Natural killer cell (primary cell): Measurements from ENCODE around the gene HMGCL. TPM values are rescaled to one million over a fixed set of nuclear protein-coding genes. Genes with fewer than 3 reads are reported as not detected.
"Not testable (repeated sequence)": the region's sequence is repeated elsewhere in the genome, so short reads cannot be mapped to it uniquely, and the experiment has no call there.

Experiments used
- ATAC-seq, 3 donors: fragments of 150-1000 bp in 2 of 3; fragments of 200-7000 bp in 1 of 3; cut with Tn5 transposase; 1 replicate in 1 of 3; 2 replicates in 2 of 3; pipeline ENCODE4 v1.10.0; 2021; ENCODE audit warnings: mild to moderate bottlenecking in 2 of 3, moderate library complexity in 2 of 3
- DNase-seq, 2 donors: peaks; one replicate each; pipeline versions ENCODE4 v3.0.0 to v3.0.0-alpha.2; 2013 to 2021; ENCODE audit warnings: mixed read lengths in 1 of 2
- H3K27ac ChIP-seq: one replicate; pipeline ENCODE4 v1.5.1; 2013; ENCODE audit warnings: mild to moderate bottlenecking, low read length
- H3K27me3 ChIP-seq: one replicate; pipeline ENCODE4 v1.6.1; 2013; ENCODE audit warnings: low read length; ENCODE audit not compliant: control insufficient read depth, insufficient read depth
- H3K36me3 ChIP-seq: one replicate; pipeline ENCODE4 v1.6.1; 2013; ENCODE audit warnings: low read length; ENCODE audit not compliant: control insufficient read depth, insufficient read depth
- H3K4me1 ChIP-seq: one replicate; pipeline ENCODE4 v1.6.1; 2013; ENCODE audit warnings: low read length; ENCODE audit not compliant: control insufficient read depth, insufficient read depth
- H3K4me3 ChIP-seq: one replicate; pipeline ENCODE4 v1.5.1; 2013; ENCODE audit warnings: low read length
- H3K9me3 ChIP-seq: one replicate; pipeline ENCODE4 v1.6.1; 2013; ENCODE audit warnings: low read length; ENCODE audit not compliant: control insufficient read depth, insufficient read depth
- H3K27ac Mint-ChIP-seq, 2 donors: one replicate each; pipeline ENCODE4 v1.8.0; 2022; ENCODE audit warnings: mild to moderate bottlenecking in 2 of 2, mixed read lengths in 2 of 2, moderate library complexity in 1 of 2
- H3K27me3 Mint-ChIP-seq, 2 donors: one replicate each; pipeline ENCODE4 v1.8.0; 2022; ENCODE audit warnings: low read depth in 2 of 2, mixed read lengths in 2 of 2
- H3K36me3 Mint-ChIP-seq: one replicate; pipeline ENCODE4 v1.8.0; 2022; ENCODE audit warnings: mixed read lengths
- H3K4me1 Mint-ChIP-seq, 2 donors: one replicate each; pipeline ENCODE4 v1.8.0; 2022; ENCODE audit warnings: mixed read lengths in 2 of 2
- H3K4me3 Mint-ChIP-seq: one replicate; pipeline ENCODE4 v1.8.0; 2022; ENCODE audit warnings: mild to moderate bottlenecking, moderate library complexity, mixed read lengths
- H3K9me3 Mint-ChIP-seq, 2 donors: one replicate each; pipeline ENCODE4 v1.8.0; 2022; ENCODE audit warnings: mixed read lengths in 2 of 2
- CTCF ChIP-seq: fragments of 200-600 bp; IDR thresholded peaks from one replicate; pipeline ENCODE4 v1.8.0; 2022; ENCODE audit warnings: antibody characterized with exemption
- WGBS: methylation state at CpG from one replicate; pipeline ENCODE4 v1.1.7; 2013; ENCODE audit warnings: missing lambda C conversion rate; ENCODE audit not compliant: insufficient coverage; 5-methylcytosine and 5-hydroxymethylcytosine counted together
- intact Hi-C: fragments of 100-400 bp; cut with micrococcal nuclease; formaldehyde crosslinking; loops from one replicate; pipeline ENCODE4 v1.14.2; 2022
- total RNA-seq, 4 donors: library from RNA; stranded (reverse); fragments of 120-200 nt in 1 of 4; gene quantifications; one replicate each; pipeline versions ENCODE4 v1.2.3 to v1.2.4, GENCODE V29; 2013 to 2022

Gene HMGCL
- total RNA-seq, 3 donors from 2014 or later (not counting 1 experiment from before 2014, with no cell fraction given), result 16.8 to 26.9 (median 17.0) TPM

GRCh38 chr1:23804183-23804835 is 20.9 kb downstream of the HMGCL start:
- Mint-ChIP-seq H3K9me3 (no peaks in the 10 kb centered on the region), H3K27ac (no peak overlapping the region), H3K36me3 (no peaks in the 10 kb centered on the region), H3K4me1 (peaks cover 8 to 23% of the 10 kb centered on the region in 2 donors), H3K4me3 (peak overlapping the region; percentile 10), H3K27me3 (no peaks in the 10 kb centered on the region)
- TF ChIP-seq CTCF, result no peak
- H3K27me3 ChIP-seq, result no peaks in the 10 kb centered on the region
- intact Hi-C loops, result no loop called here
- no peak overlapping the region for H3K4me3 ChIP-seq
- H3K27ac ChIP-seq, result no peak overlapping the region
- peaks cover 19% of the 10 kb centered on the region for H3K4me1 ChIP-seq
- ATAC-seq, result no peak
- 82% methylated on average over 7 of the region's 7 CpGs for WGBS
- peaks cover 7% of the 10 kb centered on the region for H3K36me3 ChIP-seq
- DNase-seq, result no peak
- no peaks in the 10 kb centered on the region for H3K9me3 ChIP-seq

- peaks cover 14 to 29% of the 10 kb centered on the region in 2 donors for H3K4me1 Mint-ChIP-seq
- no peak overlapping the region for H3K27ac Mint-ChIP-seq
- ATAC-seq (no peak), DNase-seq (no peak)
- no peaks in the 10 kb centered on the region for H3K9me3 Mint-ChIP-seq
- no peak for TF ChIP-seq CTCF
- Histone ChIP-seq H3K4me3 (no peak overlapping the region), H3K27me3 (no peaks in the 10 kb centered on the region), H3K27ac (no peak overlapping the region), H3K4me1 (peaks cover 25% of the 10 kb centered on the region), H3K36me3 (peaks cover 7% of the 10 kb centered on the region), H3K9me3 (no peaks in the 10 kb centered on the region)
- intact Hi-C loops, result no loop called here
- H3K36me3 Mint-ChIP-seq, result no peaks in the 10 kb centered on the region
- peak overlapping the region; percentile 28 for H3K4me3 Mint-ChIP-seq
- WGBS, result 95% methylated on average over 5 of the region's 5 CpGs
- no peaks in the 10 kb centered on the region for H3K27me3 Mint-ChIP-seq
Measured at GRCh38 chr1:23803674-23804073, 21.6 kb downstream of the HMGCL start.

GRCh38 chr1:23802809-23803342 is 22.4 kb downstream of the HMGCL start:
- H3K27me3 Mint-ChIP-seq, ATAC-seq, H3K9me3 ChIP-seq, H3K36me3 ChIP-seq, intact Hi-C loops, H3K4me3 ChIP-seq, H3K27ac ChIP-seq, H3K9me3 Mint-ChIP-seq, H3K27me3 ChIP-seq, DNase-seq, H3K36me3 Mint-ChIP-seq: not testable (repeated sequence)
- H3K4me3 Mint-ChIP-seq, result peak overlapping the region; percentile 31
- peak overlapping the region in 1 of 2 donors; percentile 92 for H3K27ac Mint-ChIP-seq
- peaks cover 16 to 31% of the 10 kb centered on the region in 2 donors for H3K4me1 Mint-ChIP-seq
- WGBS, result 97% methylated on average over 6 of the region's 7 CpGs
- H3K4me1 ChIP-seq, result peaks cover 30% of the 10 kb centered on the region

GRCh38 chr1:23801876-23802275 is 23.4 kb downstream of the HMGCL start:
- ATAC-seq (no peak), DNase-seq (no peak)
- TF ChIP-seq CTCF, result no peak
- H3K4me3 ChIP-seq, result no peak overlapping the region
- peaks cover 16 to 31% of the 10 kb centered on the region in 2 donors for H3K4me1 Mint-ChIP-seq
- WGBS, result 89% methylated on average over 10 of the region's 10 CpGs
- H3K36me3 ChIP-seq, result peaks cover 8% of the 10 kb centered on the region
- no peak overlapping the region for H3K27ac ChIP-seq
- H3K9me3 Mint-ChIP-seq, result no peaks in the 10 kb centered on the region
- H3K4me3 Mint-ChIP-seq, result peak overlapping the region; percentile 64
- H3K36me3 Mint-ChIP-seq, result no peaks in the 10 kb centered on the region
- no peaks in the 10 kb centered on the region for H3K27me3 ChIP-seq
- H3K27ac Mint-ChIP-seq, result peak overlapping the region; percentile 85 to 92
- intact Hi-C loops, result loop anchor here (2.0 kb wide), 1 partner anchor 67 kb away; the partner anchor contains the start of gene FUCA1
- H3K4me1 ChIP-seq, result peaks cover 30% of the 10 kb centered on the region
- H3K27me3 Mint-ChIP-seq, result no peaks in the 10 kb centered on the region
- no peaks in the 10 kb centered on the region for H3K9me3 ChIP-seq
